A549 (cell line): Measurements from ENCODE around the gene CA10. TPM values are rescaled to one million over a fixed set of nuclear protein-coding genes. Genes with fewer than 3 reads are reported as not detected.

Experiments
- ATAC-seq, 2 experiments: fragments of 200-7000 bp in 1 of 2; fragments of >200 bp in 1 of 2; cut with Nextera tagmentation in 1 of 2; cut with Tn5 transposase in 1 of 2; 3 replicates each; pipeline versions ENCODE4 v1.8.0 to v1.9.1; 2018 to 2020; ENCODE audit warnings: mild to moderate bottlenecking in 1 of 2, moderate library complexity in 1 of 2
- CTCF ChIA-PET: fragments of 300-600 bp; sonication (Branson Sonifier 250); formaldehyde crosslinking; extraction: SDS; loops from one replicate; lab custom pipeline; 2021; ENCODE audit warnings: antibody characterized with exemption, inconsistent platforms; lab: Yijun Ruan, JAX
- POLR2A ChIA-PET: fragments of 350-600 bp; formaldehyde crosslinking; extraction: SDS; loops from one replicate; lab custom pipeline; 2021; ENCODE audit warnings: antibody characterized with exemption, inconsistent platforms; lab: Yijun Ruan, JAX
- DNase-seq, 2 experiments: peaks; one replicate each; pipeline versions ENCODE4 v3.0.0 to v3.0.0-alpha.2; 2011 to 2016; ENCODE audit warnings: low read depth in 1 of 2, low spot score in 1 of 2
- FAIRE-seq: peaks from 2 replicates; lab custom pipeline; 2011; peaks lifted over from hg19 to GRCh38; lab: Jason Lieb, UNC
- H3K27ac ChIP-seq, 2 experiments: fragments of >200 bp; sonication (Bioruptor Twin); formaldehyde crosslinking; 3 replicates each; pipeline ENCODE4 v1.5.1; 2016 to 2017
- H3K4me1 ChIP-seq: fragments of >200 bp; sonication (Bioruptor Twin); formaldehyde crosslinking; 3 replicates; pipeline ENCODE4 v1.6.1; 2016
- H3K4me2 ChIP-seq: fragments of >200 bp; sonication (Bioruptor Twin); formaldehyde crosslinking; 3 replicates; pipeline ENCODE4 v1.6.1; 2016
- H3K4me3 ChIP-seq: fragments of >200 bp; sonication (Bioruptor Twin); formaldehyde crosslinking; 3 replicates; pipeline ENCODE4 v1.5.1; 2016
- H3K9me3 ChIP-seq: fragments of >200 bp; sonication (Bioruptor Twin); formaldehyde crosslinking; 3 replicates; pipeline ENCODE4 v1.6.1; 2016
- BCL3 ChIP-seq: fragments of >200 bp; sonication (Bioruptor Twin); formaldehyde crosslinking; IDR thresholded peaks from 3 replicates; pipeline ENCODE4 v1.6.1; 2016
- BHLHE40 ChIP-seq: IDR thresholded peaks from 2 replicates; pipeline ENCODE4 v1.6.1; 2012; ENCODE audit warnings: low read depth, low read length, inconsistent platforms
- CEBPB ChIP-seq, 2 experiments: fragments of >200 bp in 1 of 2; sonication (Bioruptor Twin) in 1 of 2; formaldehyde crosslinking in 1 of 2; IDR thresholded peaks; 2 replicates each; pipeline ENCODE4 v1.6.1; 2012 to 2016
- EHF ChIP-seq: fragments of 250-450 bp; sonication (Bioruptor Pico); IDR thresholded peaks from 2 replicates; pipeline ENCODE4 v1.5.0; 2020; ENCODE audit warnings: mild to moderate bottlenecking
- HES2 ChIP-seq: fragments of >200 bp; sonication (Bioruptor Twin); formaldehyde crosslinking; IDR thresholded peaks from 2 replicates; pipeline ENCODE4 v1.6.1; 2016
- HOXA7 ChIP-seq: fragments of 250-450 bp; sonication (Bioruptor Pico); IDR thresholded peaks from 2 replicates; pipeline ENCODE4 v1.5.0; 2020; ENCODE audit warnings: mild to moderate bottlenecking, moderate library complexity
- HOXB5 ChIP-seq: fragments of 250-450 bp; sonication (Bioruptor Pico); IDR thresholded peaks from 2 replicates; pipeline ENCODE4 v1.5.0; 2020; ENCODE audit warnings: mild to moderate bottlenecking, moderate library complexity
- JUN ChIP-seq, 2 experiments: fragments of >200 bp; sonication (Bioruptor Twin); formaldehyde crosslinking; IDR thresholded peaks; 2 replicates in 1 of 2; 3 replicates in 1 of 2; pipeline ENCODE4 v1.6.1; 2016 to 2017
- NFE2L2 ChIP-seq: fragments of 150-350 bp; conservative IDR thresholded peaks from 2 replicates; pipeline ENCODE4 v1.6.1; 2014; ENCODE audit warnings: low read length
- REST ChIP-seq: fragments of 200-600 bp; sonication (generic); IDR thresholded peaks from 2 replicates; pipeline ENCODE4 v1.6.1; 2016; ENCODE audit warnings: antibody characterized with exemption, mild to moderate bottlenecking, moderate library complexity
- RNF2 ChIP-seq: fragments of 200-600 bp; sonication (generic); IDR thresholded peaks from 2 replicates; pipeline ENCODE4 v1.6.1; 2016; ENCODE audit warnings: low read depth, mild to moderate bottlenecking, antibody characterized with exemption, moderate library complexity, borderline replicate concordance
- SREBF2 ChIP-seq: fragments of 450-650 bp; IDR thresholded peaks from 2 replicates; pipeline ENCODE4 v1.6.1; 2014; ENCODE audit warnings: mild to moderate bottlenecking, moderate library complexity
- USF2 ChIP-seq: fragments of 450-650 bp; IDR thresholded peaks from 2 replicates; pipeline ENCODE4 v1.6.1; 2014; ENCODE audit warnings: antibody characterized with exemption
- ZFP36 ChIP-seq: fragments of 450-650 bp; IDR thresholded peaks from 2 replicates; pipeline ENCODE4 v1.6.1; 2014; ENCODE audit warnings: borderline replicate concordance; ENCODE audit not compliant: partially characterized antibody
- ZNF302 ChIP-seq: fragments of 250-450 bp; sonication (Bioruptor Pico); IDR thresholded peaks from 2 replicates; pipeline ENCODE4 v1.9.0; 2021; ENCODE audit warnings: inconsistent platforms, mild to moderate bottlenecking, moderate library complexity
- ZSCAN20 ChIP-seq: fragments of 250-450 bp; sonication (Bioruptor Pico); IDR thresholded peaks from 2 replicates; pipeline ENCODE4 v1.8.0; 2022; ENCODE audit warnings: mild to moderate bottlenecking, moderate library complexity
- WGBS: methylation state at CpG from one replicate; pipeline ENCODE4 v1.1.6; 2017; ENCODE audit errors: missing lambda C conversion rate; 5-methylcytosine and 5-hydroxymethylcytosine counted together
- polyA plus RNA-seq, 4 experiments: library from polyadenylated mRNA; depleted of rRNA in 3 of 4; stranded (reverse); fragments of >200 nt; fragmentation: RNase III in 1 of 4; extraction: RNeasy Plus Mini Kit Qiagen cat#74134 plus additional on column Dnase treatment in 1 of 4; gene quantifications; 2 replicates in 3 of 4; 3 replicates in 1 of 4; pipeline ENCODE4 v1.2.3, GENCODE V29; 2011 to 2017

CA10 gene
- polyA plus RNA-seq, 2 of the 4 experiments (the other 2 are of a cell fraction) = not detected

- ChIA-PET POLR2A (no interaction called here), CTCF (no interaction called here)
- no peak for FAIRE-seq
- no peaks in the 10 kb centered on the region for H3K4me1 ChIP-seq
- no peaks in the 10 kb centered on the region for H3K9me3 ChIP-seq
- no peak overlapping the region for H3K27ac ChIP-seq
- DNase-seq = no peak
- 4% methylated on average over 1 of the region's 1 CpG for WGBS
- no peak for TF ChIP-seq JUN (IDR thresholded peaks at IDR 0.05)
- TF ChIP-seq REST = no peak
- TF ChIP-seq ZFP36 = no peak
- no peak for TF ChIP-seq ZNF302 (CRISPR knock-in tag)
- TF ChIP-seq HOXA7 = no peak
- TF ChIP-seq HES2 = no peak
- no peak for TF ChIP-seq CEBPB (IDR thresholded peaks at IDR 0.05)
- no peak for TF ChIP-seq ZSCAN20 (CRISPR knock-in tag)
- TF ChIP-seq HOXB5 (CRISPR knock-in tag) = no peak
- no peak for TF ChIP-seq SREBF2
- TF ChIP-seq NFE2L2 = no peak
- no peak for ATAC-seq
- no peak overlapping the region for H3K4me2 ChIP-seq
- no peak overlapping the region for H3K4me3 ChIP-seq
These were observed 109.0 kb downstream of the CA10 start for GRCh38 chr17:52049496-52049895.

- 5% methylated on average over 3 of the region's 3 CpGs for WGBS
- H3K9me3 ChIP-seq = no peaks in the 10 kb centered on the region
- ATAC-seq (no peak), FAIRE-seq (no peak), DNase-seq (no peak)
- no peak for TF ChIP-seq RNF2
- TF ChIP-seq BCL3 = no peak
- TF ChIP-seq USF2 = no peak
- TF ChIP-seq EHF (CRISPR knock-in tag) = no peak
- no peak for TF ChIP-seq HES2
- no peak for TF ChIP-seq HOXA7
- no peak for TF ChIP-seq BHLHE40
- H3K27ac ChIP-seq = no peak overlapping the region
- H3K4me2 ChIP-seq = no peak overlapping the region
- H3K4me1 ChIP-seq = no peaks in the 10 kb centered on the region
- POLR2A ChIA-PET = no interaction called here
- no peak overlapping the region for H3K4me3 ChIP-seq
- CTCF ChIA-PET = interaction anchor here (0.8 kb wide), 1 partner anchor 17 kb away, joined by 3 read pairs; no protein-coding TSS in a partner anchor
These were observed 109.5 kb downstream of the CA10 start for GRCh38 chr17:52049051-52049450.
